ENCODE results near the gene CABCOCO1.

CABCOCO1 gene

DNA sequence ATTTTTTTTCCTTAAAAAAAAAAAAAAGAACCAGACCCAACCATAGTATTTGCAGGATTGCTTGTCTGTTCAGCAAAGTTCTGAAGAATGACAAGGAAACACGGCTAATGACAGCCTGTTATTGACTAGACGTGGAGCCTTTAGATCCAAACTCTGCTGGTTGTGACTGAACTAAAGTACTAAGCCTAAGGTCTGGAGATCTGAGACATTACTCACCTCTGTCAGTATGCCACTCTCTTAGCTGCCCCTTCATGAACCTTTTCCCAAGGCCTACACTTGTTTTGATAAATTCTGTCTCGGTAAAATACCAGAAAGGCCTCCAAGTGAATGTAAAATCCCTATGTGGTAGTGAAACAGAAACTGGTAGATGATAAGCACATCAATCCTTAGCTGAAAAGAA is 101.0 kb downstream of the CABCOCO1 start:
- Histone ChIP-seq H3K27ac (ENCODE audit: low read length) (no peak overlapping the region), H3K36me3 (replicated peaks; ENCODE audit: low read depth, low read length) (no peaks in the 10 kb centered on the region), H3K27me3 (ENCODE audit: low read depth, low read length) (no peaks in the 10 kb centered on the region), H4K20me1 (ENCODE audit: insufficient read depth, low read length) (no peaks in the 10 kb centered on the region), H3K4me1 (ENCODE audit: low read length) (no peaks in the 10 kb centered on the region), H3K9me3 (ENCODE audit: insufficient read depth, low read length) (no peaks in the 10 kb centered on the region), H3K4me3 (ENCODE audit: low read length) (no peak overlapping the region), H3K79me2 (ENCODE audit: low read length) (no peaks in the 10 kb centered on the region), H3K4me2 (ENCODE audit: low read length) (no peak overlapping the region), H3K9ac (ENCODE audit: low read length) (no peak overlapping the region), H2AFZ (ENCODE audit: low read depth, low read length) (no peak overlapping the region)
- TF ChIP-seq, protein P1, sequence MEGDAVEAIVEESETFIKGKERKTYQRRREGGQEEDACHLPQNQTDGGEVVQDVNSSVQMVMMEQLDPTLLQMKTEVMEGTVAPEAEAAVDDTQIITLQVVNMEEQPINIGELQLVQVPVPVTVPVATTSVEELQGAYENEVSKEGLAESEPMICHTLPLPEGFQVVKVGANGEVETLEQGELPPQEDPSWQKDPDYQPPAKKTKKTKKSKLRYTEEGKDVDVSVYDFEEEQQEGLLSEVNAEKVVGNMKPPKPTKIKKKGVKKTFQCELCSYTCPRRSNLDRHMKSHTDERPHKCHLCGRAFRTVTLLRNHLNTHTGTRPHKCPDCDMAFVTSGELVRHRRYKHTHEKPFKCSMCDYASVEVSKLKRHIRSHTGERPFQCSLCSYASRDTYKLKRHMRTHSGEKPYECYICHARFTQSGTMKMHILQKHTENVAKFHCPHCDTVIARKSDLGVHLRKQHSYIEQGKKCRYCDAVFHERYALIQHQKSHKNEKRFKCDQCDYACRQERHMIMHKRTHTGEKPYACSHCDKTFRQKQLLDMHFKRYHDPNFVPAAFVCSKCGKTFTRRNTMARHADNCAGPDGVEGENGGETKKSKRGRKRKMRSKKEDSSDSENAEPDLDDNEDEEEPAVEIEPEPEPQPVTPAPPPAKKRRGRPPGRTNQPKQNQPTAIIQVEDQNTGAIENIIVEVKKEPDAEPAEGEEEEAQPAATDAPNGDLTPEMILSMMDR (IDR thresholded peaks at IDR 0.05; ENCODE audit: low read depth, low read length), result no peak
- TF ChIP-seq EZH2phosphoT487 (IDR thresholded peaks at IDR 0.05; ENCODE audit: low read depth), result no peak

DNA sequence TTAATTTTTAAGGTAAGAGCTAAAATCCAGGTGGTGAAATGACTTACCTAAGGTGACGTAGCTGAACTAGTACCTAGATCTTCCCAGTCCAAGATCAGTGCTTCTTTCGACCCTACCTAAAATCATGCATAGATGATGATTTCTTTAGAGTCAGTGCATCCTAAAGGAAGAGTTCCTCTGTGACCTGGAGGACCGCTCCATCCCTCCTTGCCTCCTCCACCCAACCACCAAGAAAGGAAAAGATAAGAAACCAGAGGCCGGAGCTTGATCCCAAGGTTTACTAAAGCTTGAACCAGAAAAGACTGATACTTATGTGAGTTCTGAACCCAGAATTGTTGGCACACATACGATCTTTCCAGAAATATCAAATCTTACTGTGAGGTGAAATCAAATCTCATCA is 101.8 kb downstream of the CABCOCO1 start:
- H3K4me3 ChIP-seq (ENCODE audit: low read length), result no peak overlapping the region
- no peaks in the 10 kb centered on the region for H3K27me3 ChIP-seq (ENCODE audit: low read depth, low read length)
- TF ChIP-seq, protein P1 (IDR thresholded peaks at IDR 0.05; ENCODE audit: low read depth, low read length), result no peak
- no peak for TF ChIP-seq EZH2phosphoT487 (IDR thresholded peaks at IDR 0.05; ENCODE audit: low read depth)
- no peaks in the 10 kb centered on the region for H3K36me3 ChIP-seq (replicated peaks; ENCODE audit: low read depth, low read length)
- no peak overlapping the region for H3K27ac ChIP-seq (ENCODE audit: low read length)
- no peak overlapping the region for H2AFZ ChIP-seq (ENCODE audit: low read depth, low read length)
- no peaks in the 10 kb centered on the region for H3K4me1 ChIP-seq (ENCODE audit: low read length)
- H4K20me1 ChIP-seq (ENCODE audit: insufficient read depth, low read length), result no peaks in the 10 kb centered on the region
- H3K79me2 ChIP-seq (ENCODE audit: low read length), result no peaks in the 10 kb centered on the region
- no peak overlapping the region for H3K4me2 ChIP-seq (ENCODE audit: low read length)
- no peaks in the 10 kb centered on the region for H3K9me3 ChIP-seq (ENCODE audit: insufficient read depth, low read length)
- H3K9ac ChIP-seq (ENCODE audit: low read length), result no peak overlapping the region

- H3K9me3 ChIP-seq (ENCODE audit: insufficient read depth, low read length), result no peaks in the 10 kb centered on the region
- H3K4me2 ChIP-seq (ENCODE audit: low read length), result no peak overlapping the region
- no peaks in the 10 kb centered on the region for H3K4me1 ChIP-seq (ENCODE audit: low read length)
- H3K9ac ChIP-seq (ENCODE audit: low read length), result no peak overlapping the region
- no peaks in the 10 kb centered on the region for H3K79me2 ChIP-seq (ENCODE audit: low read length)
- H3K27me3 ChIP-seq (ENCODE audit: low read depth, low read length), result no peaks in the 10 kb centered on the region
- TF ChIP-seq, protein P1 (IDR thresholded peaks at IDR 0.05; ENCODE audit: low read depth, low read length), result no peak
- no peak for TF ChIP-seq EZH2phosphoT487 (IDR thresholded peaks at IDR 0.05; ENCODE audit: low read depth)
- H2AFZ ChIP-seq (ENCODE audit: low read depth, low read length), result peak overlapping the region; percentile 54; the same call in 1 of the 2 replicates
- no peak overlapping the region for H3K4me3 ChIP-seq (ENCODE audit: low read length)
- no peak overlapping the region for H3K27ac ChIP-seq (ENCODE audit: low read length)
- no peaks in the 10 kb centered on the region for H4K20me1 ChIP-seq (ENCODE audit: insufficient read depth, low read length)
- no peaks in the 10 kb centered on the region for H3K36me3 ChIP-seq (replicated peaks; ENCODE audit: low read depth, low read length)
These were observed 102.7 kb downstream of the CABCOCO1 start for GRCh38 chr10:61765176-61766087.

DNA sequence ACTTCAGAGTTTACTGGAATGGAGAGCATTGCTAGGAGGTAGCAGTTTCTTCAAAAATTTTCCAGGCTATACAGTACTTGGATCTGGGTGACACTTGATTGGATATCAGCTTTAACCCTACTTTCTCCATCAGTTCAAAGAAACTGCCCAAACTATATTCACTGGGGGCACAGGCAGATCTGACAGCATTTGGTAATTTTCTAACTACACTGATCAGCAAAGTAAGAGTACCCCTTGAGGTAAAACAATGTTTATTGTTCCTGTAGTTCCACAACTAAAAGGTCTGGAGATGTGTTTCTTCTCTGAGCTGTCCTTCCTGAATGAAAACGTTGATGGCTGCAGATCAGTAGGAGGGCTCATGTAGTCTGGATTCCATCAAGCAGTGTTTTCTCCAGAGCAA is 104.2 kb downstream of the CABCOCO1 start:
- no peak overlapping the region for H3K9ac ChIP-seq (ENCODE audit: low read length)
- no peaks in the 10 kb centered on the region for H3K9me3 ChIP-seq (ENCODE audit: insufficient read depth, low read length)
- H3K4me2 ChIP-seq (ENCODE audit: low read length), result no peak overlapping the region
- H4K20me1 ChIP-seq (ENCODE audit: insufficient read depth, low read length), result no peaks in the 10 kb centered on the region
- no peak overlapping the region for H3K4me3 ChIP-seq (ENCODE audit: low read length)
- no peaks in the 10 kb centered on the region for H3K36me3 ChIP-seq (replicated peaks; ENCODE audit: low read depth, low read length)
- H3K27ac ChIP-seq (ENCODE audit: low read length), result no peak overlapping the region
- H2AFZ ChIP-seq (ENCODE audit: low read depth, low read length), result no peak overlapping the region
- H3K79me2 ChIP-seq (ENCODE audit: low read length), result no peaks in the 10 kb centered on the region
- H3K27me3 ChIP-seq (ENCODE audit: low read depth, low read length), result no peaks in the 10 kb centered on the region
- TF ChIP-seq, protein P1 (IDR thresholded peaks at IDR 0.05; ENCODE audit: low read depth, low read length), result no peak
- TF ChIP-seq EZH2phosphoT487 (IDR thresholded peaks at IDR 0.05; ENCODE audit: low read depth), result no peak
- no peaks in the 10 kb centered on the region for H3K4me1 ChIP-seq (ENCODE audit: low read length)
